GM20000 (cell line): ENCODE data around the gene OR3A3.
"Not testable (repeated sequence)": the region's sequence is repeated elsewhere in the genome, so short reads cannot be mapped to it uniquely, and the experiment has no call there.

Source experiments
- DNase-seq: peaks from one replicate; pipeline ENCODE4 v3.0.0; 2012; ENCODE audit warnings: low spot score
- CTCF ChIP-seq: IDR thresholded peaks from 2 replicates; pipeline ENCODE4 v1.5.1; 2012; ENCODE audit warnings: mild to moderate bottlenecking, control low read depth; ENCODE audit errors: extremely low read depth, missing control alignments

Gene OR3A3

DNA sequence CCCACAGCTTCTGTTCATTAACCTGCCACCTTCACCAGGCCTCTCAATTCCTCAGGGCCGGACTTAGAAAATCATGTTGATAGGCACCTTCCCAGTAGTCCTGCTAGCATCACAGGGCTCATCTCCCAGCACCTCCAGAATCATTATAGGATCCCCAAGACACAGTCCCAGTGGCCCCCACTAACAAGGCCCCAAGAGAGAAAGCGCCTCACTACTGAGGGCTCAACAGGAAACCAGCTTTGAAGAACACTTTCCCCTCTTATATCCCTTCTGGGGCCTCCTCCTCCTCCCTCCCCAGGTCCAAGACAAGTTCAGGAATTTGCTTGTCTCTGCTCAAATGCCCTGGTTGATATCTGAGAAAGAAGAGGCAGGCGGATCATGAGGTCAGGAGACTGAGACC is at the start of gene OR3A3:
Gene OR3A3, plus strand, starts transcription at position 301 of the 400 bp plus-strand sequence.
- TF ChIP-seq CTCF, result no peak
- DNase-seq, result no peak

GRCh38 chr17:3371167-3371566 is 40.0 kb upstream of the OR3A3 start:
- DNase-seq, result not testable (repeated sequence)

GRCh38 chr17:3378321-3378720 is 32.8 kb upstream of the OR3A3 start:
- TF ChIP-seq CTCF, result no peak
- no peak for DNase-seq

GRCh38 chr17:3381957-3382356 is 29.2 kb upstream of the OR3A3 start:
- DNase-seq, result no peak
- TF ChIP-seq CTCF, result no peak

DNA sequence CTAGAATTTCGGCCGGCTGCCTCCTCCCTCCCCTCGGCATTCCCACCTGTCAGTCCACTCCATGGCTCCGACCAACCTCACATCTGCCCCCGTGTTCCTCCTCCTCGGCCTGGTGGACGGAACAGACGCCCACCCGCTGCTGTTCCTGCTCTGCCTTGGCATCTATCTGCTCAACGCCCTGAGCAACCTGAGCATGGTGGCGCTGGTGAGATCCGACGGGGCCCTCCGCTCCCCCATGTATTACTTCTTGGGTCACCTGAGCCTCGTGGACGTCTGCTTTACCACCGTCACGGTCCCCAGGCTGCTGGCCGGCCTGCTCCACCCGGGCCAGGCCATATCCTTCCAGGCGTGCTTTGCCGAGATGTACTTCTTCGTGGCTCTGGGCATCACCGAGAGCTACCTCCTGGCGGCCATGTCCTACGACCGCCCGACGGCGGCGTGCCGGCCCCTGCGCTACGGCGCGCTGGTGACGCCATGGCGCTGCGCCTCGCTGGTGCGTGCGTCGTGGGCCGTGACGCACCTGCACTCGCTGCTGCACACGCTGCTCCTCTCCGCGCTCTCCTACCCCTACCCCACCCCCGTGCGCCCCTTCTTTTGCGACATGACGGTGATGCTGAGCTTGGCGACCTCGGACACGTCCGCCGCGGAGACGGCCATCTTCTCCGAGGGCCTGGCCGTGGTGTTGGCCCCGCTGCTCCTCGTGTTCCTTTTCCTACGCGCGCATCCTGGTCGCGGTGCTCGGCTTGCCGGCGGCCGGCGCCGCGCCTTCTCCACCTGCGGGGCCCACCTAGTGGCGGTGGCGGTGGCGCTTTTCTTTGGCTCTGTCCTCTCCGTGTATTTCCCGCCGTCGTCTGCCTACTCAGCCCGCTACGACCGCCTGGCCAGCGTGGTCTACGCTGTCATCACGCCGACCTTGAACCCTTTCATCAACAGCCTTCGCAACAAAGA is 25.0 kb upstream of the OR3A3 start, which contains the start of gene OR3A2:
Gene OR3A2, minus strand, starts transcription at position 440 of the 948 bp plus-strand sequence.
- TF ChIP-seq CTCF, result no peak
- DNase-seq, result no peak

- TF ChIP-seq CTCF, result no peak
- DNase-seq, result no peak
Measured at GRCh38 chr17:3389791-3390190, 21.4 kb upstream of the OR3A3 start.

DNA sequence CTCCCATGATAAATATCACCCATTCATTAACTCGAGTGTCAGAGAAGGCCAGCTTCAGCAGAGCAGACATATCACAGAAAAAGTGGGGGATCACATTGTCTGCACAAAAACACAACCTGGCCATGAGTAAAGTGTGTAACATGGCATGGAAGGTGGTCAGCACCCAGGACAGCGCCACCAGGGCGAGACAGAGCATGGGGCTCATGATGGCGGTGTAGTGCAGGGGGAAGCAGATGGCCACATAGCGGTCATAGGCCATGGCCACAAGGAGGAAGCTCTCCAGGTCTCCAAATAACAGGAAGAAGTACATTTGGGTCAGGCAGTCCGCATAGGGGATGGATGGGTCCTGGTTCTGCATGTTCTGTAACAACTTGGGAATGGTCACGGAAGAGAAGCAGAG is 13.4 kb upstream of the OR3A3 start:
- DNase-seq, result not testable (repeated sequence)

DNA sequence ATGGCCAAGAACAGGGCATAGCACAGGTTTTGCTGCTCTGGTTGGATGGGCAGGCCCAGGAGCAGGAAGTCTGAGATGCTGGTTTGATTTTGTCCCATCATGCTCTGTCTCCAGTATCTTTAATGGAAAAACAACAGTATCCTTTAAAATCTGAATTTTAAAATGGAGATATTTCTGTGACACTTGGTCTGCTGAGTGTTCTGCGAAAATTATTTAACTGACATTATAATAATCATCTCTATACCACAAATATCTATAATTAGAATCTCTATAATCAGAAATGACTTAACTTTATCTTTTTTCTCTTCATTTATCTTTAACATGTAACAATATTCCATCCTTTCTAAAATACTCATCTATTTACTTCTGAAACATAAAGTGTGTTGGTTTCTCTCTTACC is 12.9 kb upstream of the OR3A3 start, which contains the start of gene OR1E1:
Gene OR1E1, minus strand, starts transcription at position 101 of the 400 bp plus-strand sequence. Its CDS starts 0 bp downstream, at position 101.
- DNase-seq, result no peak
- no peak for TF ChIP-seq CTCF
